Stomach (tissue), 9 donors: ENCODE measurements around the gene HDGFL2. TPM values are rescaled to one million over a fixed set of nuclear protein-coding genes. Genes with fewer than 3 reads are reported as not detected.

Source experiments
- DNase-seq, 2 donors: peaks; one replicate each; pipeline versions ENCODE4 v3.0.0 to v3.0.0-alpha.2; 2013 to 2019
- H3K27ac ChIP-seq, 5 donors: fragments of 200-600 bp in 4 of 5; sonication (generic) in 4 of 5; one replicate each; pipeline ENCODE4 v1.5.1; 2013 to 2019; ENCODE audit warnings: mild to moderate bottlenecking in 1 of 5, moderate library complexity in 1 of 5
- H3K27me3 ChIP-seq, 3 donors: fragments of 200-600 bp; sonication (generic); one replicate each; pipeline ENCODE4 v1.5.1; 2017 to 2019; ENCODE audit warnings: mixed run types in 1 of 3
- H3K36me3 ChIP-seq, 4 donors: fragments of 200-600 bp; sonication (generic); 1 replicate in 3 of 4; 2 replicates in 1 of 4; pipeline ENCODE4 v1.5.1; 2016 to 2019
- H3K4me1 ChIP-seq, 4 donors: fragments of 200-600 bp; sonication (generic); one replicate each; pipeline ENCODE4 v1.5.1; 2016 to 2019
- H3K4me3 ChIP-seq, 4 donors: fragments of 200-600 bp; sonication (generic) in 3 of 4; one replicate each; pipeline ENCODE4 v1.5.1; 2016 to 2019; ENCODE audit warnings: mild to moderate bottlenecking in 1 of 4
- H3K9me3 ChIP-seq, 4 donors: fragments of 200-600 bp; sonication (generic); one replicate each; pipeline ENCODE4 v1.5.1; 2016 to 2019
- CTCF ChIP-seq, 7 experiments: fragments of 450-650 bp in 4 of 7; fragments of 200-600 bp in 3 of 7; sonication (generic) in 3 of 7; IDR thresholded peaks; one replicate each; pipeline ENCODE4 v1.5.1; 2016 to 2019; ENCODE audit warnings: antibody characterized with exemption in 7 of 7, control low read depth in 2 of 7, mild to moderate bottlenecking in 1 of 7
- EP300 ChIP-seq: sonication (generic); formaldehyde crosslinking; IDR thresholded peaks from one replicate; pipeline ENCODE4 v1.6.1; 2017; ENCODE audit warnings: antibody characterized with exemption
- POLR2A ChIP-seq, 4 donors: fragments of 450-650 bp; IDR thresholded peaks; one replicate each; pipeline ENCODE4 v1.6.1; 2016; ENCODE audit warnings: antibody characterized with exemption in 4 of 4, control low read depth in 2 of 4, mild to moderate bottlenecking in 1 of 4, moderate library complexity in 1 of 4
- POLR2AphosphoS5 ChIP-seq, 3 donors: sonication (generic); formaldehyde crosslinking; IDR thresholded peaks; one replicate each; pipeline ENCODE4 v1.6.1; 2016; ENCODE audit warnings: antibody characterized with exemption in 3 of 3
- WGBS, 5 donors: extraction: QIAGEN DNeasy Blood & Tissue Kit in 3 of 5; methylation state at CpG; one replicate each; pipeline versions ENCODE4 v1.1.5 to v1.1.7; 2013 to 2018; 5-methylcytosine and 5-hydroxymethylcytosine counted together
- intact Hi-C: fragments of 100-400 bp; cut with DNase I; formaldehyde crosslinking; loops from one replicate; pipeline ENCODE4 v1.15.1; 2023; ENCODE audit warnings: low total_unique reads
- polyA plus RNA-seq, 3 donors: library from polyadenylated mRNA; stranded (reverse); fragments of 200-250 nt; gene quantifications; one replicate each; pipeline ENCODE4 v1.2.3, GENCODE V29; 2013
- total RNA-seq, 5 donors: library from RNA; depleted of rRNA; stranded (reverse); fragments of >200 nt; gene quantifications; one replicate each; pipeline versions ENCODE4 v1.1.0 to v1.2.3, GENCODE V29; 2014 to 2016
- donor health status: healthy with polysubstance abuse.
- donor health status: Bipolar disorder and iron deficiency.
- donor health status: healthy.

Gene HDGFL2
- total and polyA plus RNA-seq, 8 donors = 25.5 to 127 (median 35.0) TPM

- Histone ChIP-seq H3K36me3 (peaks cover 0 to 28% (median 9%) of the 10 kb centered on the region in 4 donors), H3K9me3 (no peaks in the 10 kb centered on the region), H3K4me1 (peaks cover 17 to 37% (median 24%) of the 10 kb centered on the region in 4 donors), H3K27me3 (peaks cover 0 to 8% (median 0%) of the 10 kb centered on the region in 3 donors), H3K4me3 (peak overlapping the region in 3 of 4 donors; percentile 33 to 45 (median 41)), H3K27ac (peak overlapping the region in 3 of 5 donors; percentile 77 to 89 (median 82))
- intact Hi-C loops = no loop called here
- 43 to 60% (median 54%) methylated on average over 1 to 8 of the region's 8 CpGs for WGBS, 5 donors
- DNase-seq = no peak
- no peak for TF ChIP-seq POLR2AphosphoS5 (IDR thresholded peaks at IDR 0.05)
- no peak for TF ChIP-seq CTCF (IDR thresholded peaks at IDR 0.05)
- no peak for TF ChIP-seq POLR2A (IDR thresholded peaks at IDR 0.05)
- no peak for TF ChIP-seq EP300
Measured at GRCh38 chr19:4516939-4517300, 44.8 kb downstream of the HDGFL2 start.

GRCh38 chr19:4517451-4518057 is 45.5 kb downstream of the HDGFL2 start:
- intact Hi-C loops = no loop called here
- Histone ChIP-seq H3K4me3 (peak overlapping the region; percentile 33 to 45 (median 40)), H3K27ac (peak overlapping the region in 4 of 5 donors; percentile 77 to 89 (median 80)), H3K4me1 (peaks cover 17 to 37% (median 24%) of the 10 kb centered on the region in 4 donors), H3K36me3 (peaks cover 0 to 21% (median 8%) of the 10 kb centered on the region in 4 donors), H3K27me3 (peaks cover 0 to 8% (median 0%) of the 10 kb centered on the region in 3 donors), H3K9me3 (no peaks in the 10 kb centered on the region)
- WGBS, 5 donors = 77 to 90% (median 84%) methylated on average over 17 to 24 of the region's 24 CpGs
- DNase-seq = no peak
- TF ChIP-seq CTCF (IDR thresholded peaks at IDR 0.05) (no peak), EP300 (no peak), POLR2AphosphoS5 (IDR thresholded peaks at IDR 0.05) (no peak), POLR2A (IDR thresholded peaks at IDR 0.05) (no peak)

- TF ChIP-seq CTCF (IDR thresholded peaks at IDR 0.05) (no peak), POLR2AphosphoS5 (IDR thresholded peaks at IDR 0.05) (peak; percentile 61 to 83 (median 63))
- peaks cover 0 to 12% (median 0%) of the 10 kb centered on the region in 3 donors for H3K27me3 ChIP-seq
- intact Hi-C loops = no loop called here
- H3K36me3 ChIP-seq = peaks cover 0 to 14% (median 1%) of the 10 kb centered on the region in 4 donors
- H3K27ac ChIP-seq = peak within 1 kb of the TSS; percentile 52 to 89 (median 79)
- peak; percentile 69 to 89 for DNase-seq
- 33 to 59% (median 37%) methylated on average over 21 to 34 of the region's 34 CpGs for WGBS, 5 donors
- H3K4me3 ChIP-seq = peak within 1 kb of the TSS; percentile 33 to 45 (median 40)
- H3K4me1 ChIP-seq = peaks cover 17 to 37% (median 26%) of the 10 kb centered on the region in 4 donors
- no peaks in the 10 kb centered on the region for H3K9me3 ChIP-seq
Measured at GRCh38 chr19:4518345-4519171, 46.5 kb downstream of the HDGFL2 start, which contains the start of gene PLIN4. TSS of gene PLIN4 (minus strand) at chr19:4518486. CDS start at chr19:4518272, 214 bp downstream.

GRCh38 chr19:4519172-4519496 is 47.0 kb downstream of the HDGFL2 start:
- H3K27ac ChIP-seq = peak overlapping the region; percentile 52 to 89 (median 79)
- peaks cover 0 to 13% (median 0%) of the 10 kb centered on the region in 3 donors for H3K27me3 ChIP-seq
- no peak for DNase-seq
- WGBS, 5 donors = 81 to 97% (median 91%) methylated on average over 6 of the region's 6 CpGs
- no peak overlapping the region for H3K4me3 ChIP-seq
- H3K36me3 ChIP-seq = peaks cover 0 to 8% (median 0%) of the 10 kb centered on the region in 4 donors
- no peak for TF ChIP-seq POLR2A (IDR thresholded peaks at IDR 0.05)
- no peak for TF ChIP-seq CTCF (IDR thresholded peaks at IDR 0.05)
- TF ChIP-seq EP300 = no peak
- intact Hi-C loops = no loop called here
- H3K9me3 ChIP-seq = no peaks in the 10 kb centered on the region
- peaks cover 17 to 39% (median 27%) of the 10 kb centered on the region in 4 donors for H3K4me1 ChIP-seq
